Endothelial cell of umbilical vein (primary cell): Measurements from ENCODE around the gene PLEKHG4B. TPM values are rescaled to one million over a fixed set of nuclear protein-coding genes. Genes with fewer than 3 reads are reported as not detected.

Experiments used
- BruUV-seq: library from RNA; stranded (reverse); fragments of 400-500 nt; replicated peaks from 2 replicates; lab custom pipeline; 2021; lab: Mats Ljungman, UMichigan
- CTCF ChIA-PET: fragments of 300-600, 350-600 bp; sonication (Branson Sonifier 250); formaldehyde crosslinking; loops from one replicate; lab custom pipeline; 2021; ENCODE audit warnings: antibody characterized with exemption, inconsistent platforms; lab: Charles Lee
- POLR2A ChIA-PET: fragments of 300-600, 350-600 bp; sonication (Branson Sonifier 250); formaldehyde crosslinking; loops from one replicate; lab custom pipeline; 2021; ENCODE audit warnings: antibody characterized with exemption, inconsistent platforms; lab: Charles Lee
- DNase-seq: peaks from one replicate; pipeline ENCODE4 v3.0.0-alpha.2; 2011; ENCODE audit warnings: low read depth, low spot score
- FAIRE-seq: peaks from 2 replicates; lab custom pipeline; 2011; peaks lifted over from hg19 to GRCh38; lab: Jason Lieb, UNC
- H2AFZ ChIP-seq: 2 replicates; pipeline ENCODE4 v1.6.0; 2012; ENCODE audit warnings: low read depth, low read length, control low read depth, inconsistent platforms
- H3K27ac ChIP-seq: 2 replicates; pipeline ENCODE4 v1.5.1; 2011; ENCODE audit warnings: low read depth, mild to moderate bottlenecking, control low read depth, low read length, moderate library complexity; ENCODE audit not compliant: insufficient read depth
- H3K27me3 ChIP-seq, 2 experiments: 2 replicates each; pipeline versions ENCODE4 v1.6.0 to v1.6.1; 2011; ENCODE audit warnings: low read length in 2 of 2, mixed read lengths in 1 of 2; ENCODE audit not compliant: control insufficient read depth in 2 of 2, insufficient read depth in 2 of 2
- H3K36me3 ChIP-seq, 2 experiments: 2 replicates in 1 of 2; 3 replicates in 1 of 2; pipeline ENCODE4 v1.5.1; 2011; ENCODE audit warnings: low read length in 2 of 2, mild to moderate bottlenecking in 1 of 2, moderate library complexity in 1 of 2; ENCODE audit not compliant: control insufficient read depth in 2 of 2, insufficient read depth in 2 of 2; ENCODE audit errors: extremely low read depth in 1 of 2
- H3K4me1 ChIP-seq: 3 replicates; pipeline ENCODE4 v1.5.1; 2011; ENCODE audit warnings: mild to moderate bottlenecking, low read length; ENCODE audit not compliant: control insufficient read depth, insufficient read depth; ENCODE audit errors: extremely low read depth
- H3K4me2 ChIP-seq: 2 replicates; pipeline ENCODE4 v1.6.1; 2011; ENCODE audit warnings: low read length, control low read depth, mixed read lengths; ENCODE audit not compliant: insufficient read depth
- H3K4me3 ChIP-seq, 3 experiments: fragments of 200-600 bp in 1 of 3; sonication (generic), shearing (Covaris generic) in 1 of 3; replicated peaks in 1 of 3; 2 replicates each; pipeline ENCODE4 v1.5.1; 2011 to 2016; ENCODE audit warnings: control low read depth in 3 of 3, low read length in 3 of 3, mild to moderate bottlenecking in 2 of 3, inconsistent platforms in 1 of 3, low read depth in 1 of 3, moderate library complexity in 1 of 3; ENCODE audit not compliant: insufficient read depth in 1 of 3
- H3K79me2 ChIP-seq: 2 replicates; pipeline ENCODE4 v1.6.0; 2012; ENCODE audit warnings: low read length, inconsistent platforms; ENCODE audit not compliant: control insufficient read depth, insufficient read depth
- H3K9ac ChIP-seq: replicated peaks from 2 replicates; pipeline ENCODE3; 2011; ENCODE audit warnings: low read length, control low read depth; ENCODE audit not compliant: insufficient read depth; ENCODE audit errors: extremely low read depth
- H3K9me1 ChIP-seq: replicated peaks from 3 replicates; pipeline ENCODE4 v1.6.0; 2011; ENCODE audit warnings: mild to moderate bottlenecking, low read length; ENCODE audit not compliant: control insufficient read depth, insufficient read depth; ENCODE audit errors: extremely low read depth
- H3K9me3 ChIP-seq: replicated peaks from 2 replicates; pipeline ENCODE4 v1.5.1; 2012; ENCODE audit warnings: low read length, inconsistent platforms; ENCODE audit not compliant: control insufficient read depth, insufficient read depth
- H4K20me1 ChIP-seq: replicated peaks from 2 replicates; pipeline ENCODE3; 2011; ENCODE audit warnings: mild to moderate bottlenecking, low read length; ENCODE audit not compliant: control insufficient read depth, insufficient read depth; ENCODE audit errors: extremely low read depth
- EZH2 ChIP-seq: IDR thresholded peaks from 2 replicates; pipeline ENCODE4 v1.6.1; 2012; ENCODE audit warnings: borderline replicate concordance, low read depth, mild to moderate bottlenecking, moderate library complexity, low read length, inconsistent platforms; ENCODE audit not compliant: severe bottlenecking
- FOS ChIP-seq: IDR thresholded peaks from 2 replicates; pipeline ENCODE4 v1.6.1; 2011; ENCODE audit warnings: mild to moderate bottlenecking, low read length, moderate library complexity, borderline replicate concordance; ENCODE audit not compliant: insufficient read depth
- GATA2 ChIP-seq: IDR thresholded peaks from 2 replicates; pipeline ENCODE4 v1.7.0; 2011; ENCODE audit warnings: low read depth, mild to moderate bottlenecking, moderate library complexity, mixed read lengths, low read length; ENCODE audit not compliant: insufficient read length, insufficient read depth
- JUN ChIP-seq: IDR thresholded peaks from 2 replicates; pipeline ENCODE4 v1.6.1; 2011; ENCODE audit warnings: borderline replicate concordance, low read depth; ENCODE audit not compliant: insufficient read length, insufficient read depth
- MYC ChIP-seq: IDR thresholded peaks from one replicate; pipeline ENCODE4 v1.6.1; 2011; ENCODE audit warnings: mild to moderate bottlenecking, low read depth, low read length
- POLR2A ChIP-seq: IDR thresholded peaks from 2 replicates; pipeline ENCODE4 v1.6.1; 2012; ENCODE audit warnings: low read depth, mild to moderate bottlenecking, control low read depth, low read length
- POLR2AphosphoS5 ChIP-seq: IDR thresholded peaks from 2 replicates; pipeline ENCODE4 v1.6.1; 2012; ENCODE audit warnings: low read depth, mild to moderate bottlenecking, control low read depth, low read length, moderate library complexity; ENCODE audit not compliant: insufficient read depth
- dilution Hi-C: fragments of 300-500 bp; cut with MboI; formaldehyde crosslinking; loops from one replicate; pipeline ENCODE4 v1.15.0; 2019; ENCODE audit warnings: low sequenced_read_pairs; ENCODE audit not compliant: extremely low pct_ligation_motif_present
- intact Hi-C: fragments of 100-400 bp; cut with micrococcal nuclease; formaldehyde crosslinking; loops from one replicate; pipeline ENCODE4 v1.10.0; 2022
- polyA plus RNA-seq, 4 experiments: library from polyadenylated mRNA; depleted of rRNA in 3 of 4; stranded (reverse) in 3 of 4; unstranded in 1 of 4; fragments of >200 nt; gene quantifications; 2 replicates each; pipeline versions ENCODE4 v1.2.1 to v1.2.3, GENCODE V29; 2011 to 2012; ENCODE audit warnings: missing spikeins in 1 of 4
- total RNA-seq: library from RNA; stranded (reverse); gene quantifications from 2 replicates; pipeline ENCODE4 v1.2.3, GENCODE V29; 2021
- TF ChIP-seq, protein P1 (sequence below): IDR thresholded peaks from 2 replicates; pipeline ENCODE4 v1.6.1; 2011; ENCODE audit not compliant: insufficient read depth, insufficient read length
- TF ChIP-seq, protein P2 (sequence below), 2 donors: IDR thresholded peaks; 1 replicate in 1 of 2; 2 replicates in 1 of 2; pipeline ENCODE4 v1.5.1; 2011; ENCODE audit warnings: low read length in 2 of 2, mild to moderate bottlenecking in 2 of 2, moderate library complexity in 2 of 2, control low read depth in 1 of 2, inconsistent platforms in 1 of 2, low read depth in 1 of 2; ENCODE audit not compliant: insufficient read depth in 1 of 2; ENCODE audit errors: extremely low read depth in 1 of 2

The PLEKHG4B gene
- total and polyA plus RNA-seq, 2 donors (not counting 3 experiments of a cell fraction or from before 2014, with no cell fraction given) = not detected

DNA sequence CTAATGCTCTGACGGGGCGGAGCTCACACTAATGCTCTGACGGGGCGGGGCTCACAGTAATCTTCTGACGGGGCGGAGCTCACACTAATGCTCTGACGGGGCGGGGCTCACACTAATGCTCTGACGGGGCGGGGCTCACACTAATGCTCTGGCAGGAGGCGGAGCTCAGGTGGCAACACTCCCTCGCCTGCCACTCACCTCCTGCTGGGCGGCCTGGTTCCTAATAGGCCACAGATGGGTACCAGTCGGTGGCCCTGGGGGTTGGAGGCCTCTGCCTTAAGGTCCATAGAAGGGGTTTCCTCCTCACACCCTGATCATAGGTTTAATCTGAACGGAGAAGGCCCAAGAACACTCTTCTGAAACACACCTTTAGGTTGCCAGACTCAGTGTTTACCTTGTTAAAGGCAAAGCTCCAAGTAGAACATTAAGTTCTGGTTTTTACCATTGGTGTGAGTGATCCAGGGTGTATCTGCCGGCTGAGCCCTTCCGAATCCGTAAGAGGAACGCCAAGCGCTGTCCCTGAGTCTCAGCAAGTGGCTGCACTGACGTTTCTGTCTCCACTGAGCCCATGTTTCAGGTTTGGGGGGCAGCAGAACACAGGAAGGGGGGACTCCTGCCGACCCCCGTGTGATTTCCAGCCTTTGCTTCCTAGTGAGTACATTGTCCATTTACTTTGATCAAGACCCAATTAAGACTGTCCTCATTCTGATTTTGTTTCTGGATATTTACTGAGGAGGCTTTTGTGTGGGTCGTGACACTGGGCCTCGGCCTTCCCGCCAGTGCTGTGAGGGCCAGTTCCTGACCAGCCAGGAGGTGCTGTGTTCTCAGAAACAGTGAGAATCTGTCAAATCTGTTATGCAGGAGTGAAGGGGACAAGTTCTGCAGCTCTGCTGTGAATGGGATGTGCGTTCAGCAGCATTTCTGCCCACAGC is 74.7 kb downstream of the PLEKHG4B start:
- dilution Hi-C loops = no loop called here
- CTCF ChIA-PET = no interaction called here

More for the DNA sequence above, 74.7 kb downstream of the PLEKHG4B start:
- no peak overlapping the region for H3K27ac ChIP-seq
- no peaks in the 10 kb centered on the region for H3K79me2 ChIP-seq
- DNase-seq (no peak), FAIRE-seq (no peak)
- no peak overlapping the region for H3K4me2 ChIP-seq
- H3K4me3 ChIP-seq = no peak overlapping the region
- H3K9me3 ChIP-seq = no peaks in the 10 kb centered on the region
- no peaks in the 10 kb centered on the region for H3K36me3 ChIP-seq
- no peaks in the 10 kb centered on the region for H4K20me1 ChIP-seq
- no TSS peak for BruUV-seq
- no peak overlapping the region for H2AFZ ChIP-seq
- no peaks in the 10 kb centered on the region for H3K27me3 ChIP-seq
- H3K9ac ChIP-seq = no peak overlapping the region
- no peaks in the 10 kb centered on the region for H3K9me1 ChIP-seq
- no peaks in the 10 kb centered on the region for H3K4me1 ChIP-seq
- intact Hi-C loops = no loop called here
- POLR2A ChIA-PET = no interaction called here
- no peak for TF ChIP-seq FOS
- no peak for TF ChIP-seq JUN
- TF ChIP-seq EZH2 = no peak
- no peak for TF ChIP-seq MYC
- TF ChIP-seq GATA2 = no peak
- TF ChIP-seq, protein P1, sequence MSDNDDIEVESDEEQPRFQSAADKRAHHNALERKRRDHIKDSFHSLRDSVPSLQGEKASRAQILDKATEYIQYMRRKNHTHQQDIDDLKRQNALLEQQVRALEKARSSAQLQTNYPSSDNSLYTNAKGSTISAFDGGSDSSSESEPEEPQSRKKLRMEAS = no peak
- TF ChIP-seq, protein P2, sequence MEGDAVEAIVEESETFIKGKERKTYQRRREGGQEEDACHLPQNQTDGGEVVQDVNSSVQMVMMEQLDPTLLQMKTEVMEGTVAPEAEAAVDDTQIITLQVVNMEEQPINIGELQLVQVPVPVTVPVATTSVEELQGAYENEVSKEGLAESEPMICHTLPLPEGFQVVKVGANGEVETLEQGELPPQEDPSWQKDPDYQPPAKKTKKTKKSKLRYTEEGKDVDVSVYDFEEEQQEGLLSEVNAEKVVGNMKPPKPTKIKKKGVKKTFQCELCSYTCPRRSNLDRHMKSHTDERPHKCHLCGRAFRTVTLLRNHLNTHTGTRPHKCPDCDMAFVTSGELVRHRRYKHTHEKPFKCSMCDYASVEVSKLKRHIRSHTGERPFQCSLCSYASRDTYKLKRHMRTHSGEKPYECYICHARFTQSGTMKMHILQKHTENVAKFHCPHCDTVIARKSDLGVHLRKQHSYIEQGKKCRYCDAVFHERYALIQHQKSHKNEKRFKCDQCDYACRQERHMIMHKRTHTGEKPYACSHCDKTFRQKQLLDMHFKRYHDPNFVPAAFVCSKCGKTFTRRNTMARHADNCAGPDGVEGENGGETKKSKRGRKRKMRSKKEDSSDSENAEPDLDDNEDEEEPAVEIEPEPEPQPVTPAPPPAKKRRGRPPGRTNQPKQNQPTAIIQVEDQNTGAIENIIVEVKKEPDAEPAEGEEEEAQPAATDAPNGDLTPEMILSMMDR (IDR thresholded peaks at IDR 0.05; ENCODE audit: extremely low read depth in 1 of 2, insufficient read depth in 1 of 2, low read depth in 1 of 2, low read length in 2 of 2) = no peak
- TF ChIP-seq POLR2A = no peak
- TF ChIP-seq POLR2AphosphoS5 = no peak
